ENCODE measurements around the gene SLC6A13.
A peak's percentile ranks its signal among the peaks of the same experiment; 100 is the strongest.
"Not testable (repeated sequence)": the region's sequence is repeated elsewhere in the genome, so short reads cannot be mapped to it uniquely, and the experiment has no call there.

The SLC6A13 gene

DNA sequence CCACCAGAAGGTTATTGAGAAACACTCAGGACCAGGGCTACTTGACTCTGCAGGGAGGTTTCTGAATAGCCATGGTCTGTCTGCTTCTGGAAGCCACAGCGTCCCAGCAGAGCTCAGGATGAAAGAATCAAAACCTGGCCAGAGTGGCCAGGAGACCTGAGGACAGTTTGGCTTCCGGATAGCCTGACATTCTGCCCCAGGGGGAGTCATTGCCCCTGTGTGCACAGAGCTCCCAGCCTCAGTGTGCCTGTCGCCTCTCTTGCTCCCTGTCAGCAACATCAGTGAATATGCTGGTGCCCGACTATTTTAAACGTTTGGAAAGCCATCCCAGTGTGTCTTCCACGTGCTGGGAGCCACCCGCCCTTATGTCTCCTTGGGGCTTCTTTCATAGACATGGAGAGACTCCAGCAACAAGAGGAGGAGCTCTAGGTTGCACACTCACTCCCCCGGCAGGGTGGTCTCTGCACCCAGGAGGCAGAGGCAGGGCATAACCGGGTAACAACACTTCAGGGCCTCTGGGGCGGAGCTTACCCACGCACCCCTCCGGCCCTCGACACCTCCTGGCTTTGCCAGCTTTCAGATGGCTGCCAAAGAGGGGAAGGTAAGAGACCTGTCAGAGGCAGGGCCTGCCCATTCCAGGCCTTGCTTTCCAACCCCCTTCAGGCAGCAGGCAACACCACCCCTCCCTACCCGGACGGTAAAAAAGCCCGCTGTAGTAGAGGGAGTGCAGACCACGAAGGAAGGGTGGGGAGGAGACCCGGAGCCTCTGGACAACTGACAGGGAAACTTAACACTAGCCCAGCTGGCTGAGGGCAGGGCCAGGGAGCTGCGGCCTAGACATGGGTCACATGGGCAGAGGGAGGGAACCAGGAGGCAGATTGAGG, 29.7 kb downstream of the SLC6A13 start:
- DNase-seq, result peak; percentile 64

DNA sequence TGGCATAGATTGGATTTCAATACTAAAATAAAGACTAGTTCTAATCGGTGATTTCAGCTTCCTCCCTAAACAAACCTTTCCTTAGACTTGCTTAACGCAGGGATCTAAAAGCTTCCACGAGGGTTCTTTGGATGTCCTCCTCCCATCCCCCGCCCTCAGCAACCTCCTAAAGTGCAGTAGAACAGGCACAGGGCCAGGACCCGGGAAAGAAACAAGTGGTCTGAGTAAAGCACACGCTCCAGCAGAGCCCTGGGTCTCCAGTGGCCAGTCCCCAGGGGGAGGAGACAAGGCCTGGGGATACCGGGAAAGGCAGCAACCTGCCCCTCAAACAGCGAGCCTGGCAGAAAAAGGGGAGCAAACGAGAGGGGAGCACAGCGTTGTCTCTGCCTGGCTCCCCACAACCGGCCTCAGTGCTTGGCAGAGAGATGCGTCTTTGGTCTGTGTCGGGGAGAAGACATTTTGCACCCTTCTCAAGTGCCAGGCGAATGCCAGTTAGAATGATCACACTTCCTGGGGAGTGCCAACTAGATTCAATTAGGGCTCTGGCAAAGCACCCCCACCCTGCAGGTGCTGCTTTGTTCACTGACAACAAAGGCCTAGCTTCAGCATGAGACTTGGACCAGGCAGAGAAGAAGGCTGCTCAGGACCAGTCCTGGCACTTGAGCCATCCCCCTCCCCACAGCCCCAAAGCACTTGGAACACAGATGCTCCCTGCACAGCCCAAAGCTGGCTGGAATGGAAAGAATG, 31.5 kb downstream of the SLC6A13 start:
- DNase-seq, result no peak

DNA sequence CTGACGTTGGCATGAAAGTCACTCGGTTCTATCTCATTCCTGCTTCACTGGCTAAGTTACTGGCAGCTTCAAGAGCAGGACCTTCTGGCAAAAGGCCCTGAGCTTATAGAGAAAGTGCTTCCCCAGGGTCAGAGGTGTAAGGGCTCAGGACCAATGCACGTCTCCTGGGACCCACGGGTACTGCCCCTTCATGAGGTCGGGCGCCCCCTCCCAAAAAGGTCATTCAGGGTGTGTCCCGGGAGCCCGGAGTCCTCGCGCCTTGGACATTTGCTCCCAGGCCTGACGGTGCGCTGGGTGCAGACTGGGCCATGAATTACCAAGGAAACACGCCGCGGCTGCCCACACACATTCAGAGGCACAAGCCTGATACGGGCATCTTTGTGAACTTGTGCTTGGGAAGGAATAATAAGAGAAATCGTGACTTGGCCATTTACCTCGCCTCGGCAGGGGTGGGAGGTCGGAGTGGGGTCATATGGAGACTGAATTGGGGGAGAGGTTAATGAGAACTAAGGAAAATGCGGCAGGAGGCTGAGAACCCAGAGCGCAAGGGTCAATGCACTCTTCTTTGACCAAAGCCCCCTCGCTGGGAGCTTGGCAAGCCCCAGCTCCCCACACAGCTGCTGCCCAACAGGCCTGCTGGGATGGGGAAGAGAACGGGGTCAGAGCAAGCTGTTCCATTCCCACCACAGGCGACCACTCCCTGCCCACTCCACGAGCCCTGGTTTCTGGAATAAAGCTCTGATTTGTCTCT, 33.0 kb downstream of the SLC6A13 start:
- DNase-seq, result no peak

DNA sequence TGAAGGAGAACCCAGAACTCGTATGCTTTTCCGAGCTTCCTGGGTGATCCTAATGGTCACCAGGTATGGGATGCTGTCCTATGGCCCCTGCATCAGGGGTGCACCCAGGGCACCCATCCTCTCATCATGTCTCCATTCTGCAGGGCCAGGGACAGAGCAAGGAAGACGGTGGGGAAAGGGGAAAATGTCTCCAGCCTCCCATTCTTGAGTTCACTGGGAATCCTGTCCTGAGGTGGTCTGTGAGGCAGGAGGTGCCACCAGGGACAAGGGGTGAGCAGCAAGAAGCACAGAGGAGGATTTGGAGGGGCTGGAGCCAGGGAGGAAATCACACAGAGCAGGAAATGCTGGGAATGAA, 33.8 kb downstream of the SLC6A13 start:
- no peak for DNase-seq

DNA sequence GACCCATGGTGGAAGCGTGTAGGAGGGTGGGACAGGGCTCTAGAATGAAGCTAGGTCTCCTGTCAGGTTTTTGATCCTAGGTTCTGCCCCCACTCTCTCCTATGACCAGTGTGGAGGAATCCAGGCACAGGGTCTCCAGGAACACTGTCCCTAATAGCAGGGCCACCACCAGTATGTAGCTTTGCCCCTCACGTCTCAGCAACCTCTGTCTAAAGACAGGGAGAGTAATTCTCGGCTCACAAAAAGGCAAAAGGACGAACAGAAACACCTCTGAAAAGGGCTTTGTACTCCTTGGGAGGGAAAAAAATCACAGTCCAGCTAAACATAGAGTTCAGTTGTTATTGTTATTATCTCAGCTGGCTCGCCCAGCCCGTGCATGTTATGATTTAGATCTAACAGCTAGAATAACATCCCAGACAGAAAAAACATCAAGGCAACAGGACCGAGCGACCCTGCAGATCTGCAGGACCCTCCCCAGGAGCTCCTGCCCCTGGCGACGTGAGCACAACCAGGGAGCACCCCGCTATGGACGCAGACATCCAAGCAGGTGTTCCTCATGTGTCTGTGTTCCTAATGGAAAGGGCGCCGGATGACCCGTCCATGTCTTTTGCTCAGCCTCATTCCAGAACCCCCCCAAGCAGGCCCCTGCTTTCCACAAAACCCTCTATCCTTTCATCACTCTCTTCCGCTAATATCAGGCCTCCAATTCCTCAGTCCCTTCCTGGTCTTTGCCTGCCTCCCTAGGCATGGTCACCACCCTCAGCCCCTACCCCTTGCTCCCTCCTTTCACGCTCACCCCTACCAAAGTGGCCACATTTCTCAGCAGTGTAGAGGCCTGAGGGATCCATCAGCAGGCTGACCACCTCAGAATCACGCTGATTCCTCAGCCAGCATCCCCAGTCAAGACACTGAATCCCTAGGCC, 34.5 kb downstream of the SLC6A13 start:
- no peak for DNase-seq

DNA sequence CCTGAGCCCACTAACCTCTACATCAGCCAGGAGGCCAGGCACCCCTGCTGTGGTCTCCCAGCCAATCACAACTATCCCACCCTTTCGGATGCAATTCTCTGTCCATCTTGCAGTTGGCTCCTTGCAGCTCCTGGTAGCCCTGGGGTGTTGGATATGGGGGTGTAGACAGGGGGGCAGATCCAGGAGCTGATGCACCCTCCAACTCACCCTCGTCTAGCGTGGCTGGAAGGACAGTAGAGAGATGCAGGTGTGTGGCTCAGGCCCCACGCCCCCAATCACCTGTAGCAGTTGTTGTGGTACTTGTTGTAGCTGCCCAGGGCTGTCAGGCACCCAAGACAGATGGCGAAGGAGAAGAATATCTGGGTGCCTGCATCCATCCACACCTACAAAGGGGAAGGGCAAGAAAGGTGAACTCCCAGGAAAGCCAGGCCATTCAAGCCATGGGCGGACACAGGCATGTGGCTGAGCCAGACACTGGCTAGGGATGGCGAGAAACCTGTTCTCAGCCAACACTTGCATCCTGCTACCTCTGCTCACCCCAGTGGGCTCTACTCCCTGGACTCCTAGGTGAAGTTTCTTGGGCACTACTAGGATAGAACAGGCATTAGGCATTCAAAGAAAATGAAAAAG, 35.2 kb downstream of the SLC6A13 start:
- DNase-seq, result no peak

DNA sequence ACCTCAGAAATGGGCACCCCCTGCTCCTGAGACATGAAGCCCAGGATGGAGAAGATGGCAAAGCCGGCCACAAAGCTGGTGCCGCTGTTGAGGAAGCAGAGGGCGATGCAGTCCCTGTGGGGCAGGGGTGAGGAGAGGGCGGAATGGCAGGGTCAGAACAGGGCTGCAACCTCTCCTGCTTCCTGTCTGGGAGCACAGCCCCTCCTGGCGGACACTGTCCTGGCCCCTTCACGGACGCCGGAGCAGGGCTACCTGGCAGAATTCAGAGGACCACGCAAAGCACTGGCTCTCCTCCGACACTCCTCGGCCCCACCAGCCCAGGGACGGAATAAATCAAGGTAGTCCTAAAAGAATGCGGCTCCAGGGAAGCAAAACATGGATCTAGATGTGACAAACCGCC, 36.2 kb downstream of the SLC6A13 start:
- no peak for DNase-seq

DNA sequence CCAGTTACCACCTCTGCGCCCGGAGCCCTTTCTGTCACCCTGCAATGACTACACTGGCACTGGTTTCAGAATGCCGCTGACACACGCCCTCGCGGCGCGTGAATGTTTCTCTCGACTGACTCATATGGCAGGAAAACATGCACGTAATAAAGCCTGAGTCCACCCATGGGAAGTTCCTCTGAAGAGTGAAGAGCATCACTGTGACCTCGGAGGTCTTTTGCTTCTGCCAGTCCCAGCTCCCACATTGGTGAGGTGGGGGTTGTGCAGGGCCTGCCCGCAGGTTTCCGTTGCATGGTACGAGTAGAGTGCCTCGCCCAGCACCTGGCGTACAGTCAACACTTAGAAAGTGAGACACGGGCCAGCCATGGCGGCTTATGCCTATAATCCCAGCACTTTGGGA, 37.6 kb downstream of the SLC6A13 start:
- no peak for DNase-seq

DNA sequence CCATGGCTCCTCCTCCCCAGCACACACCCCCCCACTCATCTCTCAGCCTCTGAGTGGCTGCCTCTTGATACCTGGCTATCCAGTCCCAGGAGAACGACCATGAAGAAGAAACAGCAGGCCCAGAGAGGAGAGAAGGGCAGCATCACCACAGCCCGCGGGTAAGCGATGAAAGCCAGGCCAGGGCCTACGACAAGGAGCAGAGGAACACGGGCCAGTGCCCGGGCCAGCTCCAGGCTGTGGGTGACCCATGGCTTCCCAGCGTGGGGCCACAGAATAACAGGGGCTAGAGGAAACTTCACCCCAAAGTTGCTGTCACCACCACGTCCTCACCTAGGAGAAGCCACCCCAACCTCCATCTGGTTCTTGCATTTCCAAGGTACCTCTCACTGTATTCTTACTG, 38.3 kb downstream of the SLC6A13 start:
- DNase-seq, result no peak

DNA sequence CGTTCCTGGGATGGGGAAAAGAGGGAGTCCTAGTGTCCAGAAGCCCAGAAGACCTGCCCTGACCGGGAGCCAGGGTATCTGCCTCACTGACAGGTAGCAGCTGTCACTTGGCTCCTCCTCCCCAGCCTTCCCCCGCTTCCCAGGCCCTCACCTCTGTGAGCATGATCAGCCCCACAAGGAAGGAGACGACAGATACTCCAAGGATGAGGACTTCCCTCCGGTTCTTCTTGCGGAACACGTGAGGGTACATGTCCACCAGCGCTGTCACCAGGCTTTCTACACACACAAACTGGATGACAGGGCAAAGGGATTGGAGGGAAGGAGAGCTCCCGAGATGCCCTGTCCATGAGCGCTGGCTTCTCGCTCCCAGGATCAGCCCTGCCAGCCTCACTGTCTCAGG, 38.8 kb downstream of the SLC6A13 start:
- no peak for DNase-seq

DNA sequence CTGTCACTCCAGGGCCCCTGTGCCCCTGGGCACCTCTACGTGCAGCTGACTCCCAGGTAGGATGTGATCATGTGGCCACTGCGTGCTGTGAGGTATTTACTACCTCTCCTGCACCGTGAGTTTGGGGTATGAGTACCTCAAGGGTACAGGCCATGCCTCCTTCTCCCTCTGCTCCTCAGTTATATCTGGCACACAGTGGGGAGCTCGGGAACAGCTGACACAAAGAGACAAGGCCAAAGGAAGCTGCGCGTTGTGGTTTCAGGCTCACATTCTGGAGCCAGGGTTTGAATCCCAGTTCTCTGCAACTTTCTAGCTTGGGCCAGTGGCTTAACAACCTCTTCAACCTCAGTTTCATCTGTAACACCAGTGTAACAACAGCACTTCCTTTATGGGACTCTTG, 40.9 kb downstream of the SLC6A13 start:
- no peak for DNase-seq

DNA sequence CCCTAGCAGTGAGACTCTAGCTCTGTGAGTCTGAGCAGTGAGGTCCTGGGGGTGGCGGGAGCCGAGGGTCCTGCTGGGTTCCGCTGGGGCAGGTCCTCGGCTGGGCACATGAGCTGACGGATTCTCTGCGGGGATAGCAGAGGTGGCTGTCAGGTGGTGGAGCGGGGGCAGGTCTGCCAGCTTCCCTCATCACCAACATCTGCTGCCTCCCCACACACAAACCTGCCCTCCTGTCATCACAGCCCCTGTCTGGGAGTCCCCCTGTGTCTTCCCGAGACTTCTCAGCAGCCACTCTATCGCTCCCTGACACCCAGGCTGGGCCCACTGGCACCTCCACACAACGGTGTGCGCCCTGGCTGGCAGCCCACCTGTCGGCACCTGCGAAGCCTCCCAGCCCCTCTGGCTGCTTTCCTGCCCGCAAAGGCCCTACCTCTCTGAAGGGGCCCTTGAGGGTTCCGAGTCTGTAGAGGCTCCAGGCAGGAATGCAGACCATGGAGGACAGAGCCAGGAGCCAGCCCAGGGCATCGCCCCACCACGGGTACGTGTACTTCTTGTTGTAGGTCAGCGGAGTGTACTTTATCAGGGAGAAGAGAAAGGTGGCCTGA, 41.6 kb downstream of the SLC6A13 start:
- DNase-seq, result no peak

DNA sequence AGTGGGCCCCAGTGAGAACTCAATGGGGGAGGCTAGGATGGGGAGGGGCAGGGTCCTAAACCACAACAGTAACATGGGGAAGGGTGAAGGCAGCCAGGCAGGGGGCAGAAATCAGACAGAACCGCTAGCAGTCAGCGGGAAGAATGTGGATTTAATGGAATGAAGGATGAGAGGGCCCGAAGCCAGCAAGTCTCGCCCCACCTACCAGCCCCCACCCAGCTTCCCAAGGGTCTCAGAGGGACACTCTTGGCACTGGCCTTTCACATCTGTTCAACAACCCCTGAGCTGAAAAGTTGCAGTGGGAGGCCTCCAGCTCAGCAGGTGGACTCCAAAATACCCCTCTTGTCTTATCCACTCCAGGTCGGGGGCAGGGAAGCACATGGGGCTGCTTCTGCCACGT, 42.1 kb downstream of the SLC6A13 start:
- no peak for DNase-seq

DNA sequence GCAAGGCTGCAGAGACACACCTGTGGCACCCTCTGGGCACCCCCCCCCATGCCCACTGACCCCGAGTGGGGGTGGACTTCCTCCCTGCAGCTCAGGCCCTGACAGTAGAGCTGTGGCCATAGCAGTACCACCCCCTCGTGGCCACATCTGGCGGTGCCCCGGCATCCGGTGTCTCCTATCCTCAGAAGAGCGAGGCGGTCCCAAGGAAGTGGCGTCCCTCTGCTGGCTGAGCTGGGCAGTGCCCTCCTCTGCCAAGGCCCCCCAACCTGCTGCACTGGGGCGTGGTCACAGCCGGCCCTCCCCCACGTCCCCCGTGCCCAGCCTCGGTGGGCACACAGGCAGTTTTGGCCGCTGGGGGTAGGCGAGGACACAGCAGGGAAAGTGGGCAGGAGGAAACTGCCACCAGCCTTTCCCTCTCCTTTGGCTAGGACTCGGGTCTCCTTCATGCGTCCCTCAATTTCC, 42.7 kb downstream of the SLC6A13 start:
- DNase-seq, result peak; percentile 86

DNA sequence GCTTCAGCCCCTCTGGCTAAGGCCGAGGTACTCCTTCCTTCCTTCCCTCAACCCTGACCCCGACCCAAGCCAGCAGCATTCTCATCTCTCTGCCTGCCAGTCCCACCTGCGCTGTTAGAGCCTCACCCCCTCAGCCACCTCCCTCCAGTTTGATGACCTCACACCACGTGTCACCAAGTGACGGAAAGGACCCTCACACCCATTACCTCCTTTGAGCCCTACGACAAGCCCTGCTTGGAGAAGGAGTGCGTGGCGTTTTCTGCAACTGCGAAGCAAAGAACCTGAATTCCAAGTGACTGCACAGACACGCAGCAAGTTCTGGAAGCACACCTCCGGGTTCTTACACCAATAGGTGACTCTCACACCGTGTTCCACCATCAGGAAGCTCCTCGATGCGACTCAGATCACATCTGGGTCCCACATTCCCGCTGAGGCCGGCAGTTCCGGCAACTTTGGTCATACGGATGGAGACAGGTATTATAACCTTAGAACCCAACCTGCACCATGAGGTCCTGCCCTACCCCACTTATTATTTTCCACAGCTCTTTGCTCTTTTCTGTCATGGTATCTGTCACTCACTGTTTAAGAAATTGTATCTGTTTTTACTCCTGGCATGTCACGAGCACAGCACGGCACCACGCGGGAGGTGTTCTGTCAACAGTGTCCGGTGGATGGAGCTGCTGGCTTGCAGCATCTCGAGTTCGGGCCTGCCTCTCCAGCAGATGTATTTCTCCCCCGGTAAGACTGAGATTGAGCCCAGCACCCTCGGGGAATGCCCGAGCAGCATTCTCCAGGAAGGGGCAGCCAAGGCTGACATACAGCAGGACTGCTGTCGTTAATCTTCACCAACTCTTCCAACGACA, 43.7 kb downstream of the SLC6A13 start:
- no peak for DNase-seq

DNA sequence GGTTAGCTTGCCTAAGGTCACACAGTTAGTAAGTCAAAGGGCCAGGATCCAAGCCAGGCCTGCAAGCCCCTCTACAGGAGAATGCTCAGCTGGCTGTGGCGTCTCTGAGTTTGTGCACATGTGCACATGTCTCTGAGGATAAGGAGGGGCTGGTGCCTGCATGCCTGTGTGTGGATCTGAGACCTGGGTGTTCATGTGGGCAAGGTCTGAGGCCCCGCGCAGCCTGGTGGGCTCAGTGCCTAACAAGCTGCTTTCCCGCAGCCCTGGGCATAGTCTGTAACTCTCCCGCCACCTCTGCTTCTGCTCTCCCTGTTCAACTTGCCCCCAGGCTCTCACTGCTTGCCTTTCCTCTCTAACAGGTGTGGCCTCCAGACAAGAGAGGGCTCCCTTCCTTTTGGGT, 44.4 kb downstream of the SLC6A13 start:
- DNase-seq, result no peak

DNA sequence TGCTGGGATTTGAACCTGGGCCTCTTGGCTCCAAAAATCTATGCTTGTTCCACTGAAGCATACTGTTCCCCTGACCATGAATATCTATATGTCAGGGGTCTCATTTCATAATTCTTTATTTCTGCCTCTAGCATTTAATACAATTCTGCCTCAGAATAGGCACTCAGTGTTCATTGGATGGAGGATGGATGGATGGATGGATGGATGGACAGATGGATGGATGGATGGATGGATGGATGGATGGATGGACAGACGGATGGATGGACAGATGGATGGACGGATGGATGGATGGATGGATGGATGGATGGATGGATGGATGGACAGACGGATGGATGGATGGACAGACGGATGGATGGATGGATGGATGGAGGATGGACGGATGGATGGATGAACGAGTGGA, 45.6 kb downstream of the SLC6A13 start:
- DNase-seq, result not testable (repeated sequence)

DNA sequence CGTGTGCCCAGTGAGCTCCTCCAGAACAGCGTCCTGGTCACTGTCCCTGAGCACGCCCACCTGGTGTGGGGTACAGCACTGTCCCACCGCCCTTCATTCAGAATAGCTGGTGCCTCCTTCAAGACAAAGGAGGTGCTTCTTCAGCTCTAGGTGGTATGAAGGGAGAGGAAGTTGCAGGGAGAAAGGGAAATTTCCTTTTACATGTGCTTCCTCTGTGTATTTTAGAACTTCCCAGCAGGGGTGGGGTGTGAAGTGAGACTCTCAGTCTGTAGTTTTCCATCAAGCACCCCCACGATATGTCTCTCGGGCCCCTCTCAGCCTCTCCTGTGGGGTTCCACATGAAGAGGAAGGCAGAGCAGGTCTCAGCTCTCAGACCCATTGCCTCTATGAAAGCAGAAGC, 47.5 kb downstream of the SLC6A13 start:
- DNase-seq, result no peak

DNA sequence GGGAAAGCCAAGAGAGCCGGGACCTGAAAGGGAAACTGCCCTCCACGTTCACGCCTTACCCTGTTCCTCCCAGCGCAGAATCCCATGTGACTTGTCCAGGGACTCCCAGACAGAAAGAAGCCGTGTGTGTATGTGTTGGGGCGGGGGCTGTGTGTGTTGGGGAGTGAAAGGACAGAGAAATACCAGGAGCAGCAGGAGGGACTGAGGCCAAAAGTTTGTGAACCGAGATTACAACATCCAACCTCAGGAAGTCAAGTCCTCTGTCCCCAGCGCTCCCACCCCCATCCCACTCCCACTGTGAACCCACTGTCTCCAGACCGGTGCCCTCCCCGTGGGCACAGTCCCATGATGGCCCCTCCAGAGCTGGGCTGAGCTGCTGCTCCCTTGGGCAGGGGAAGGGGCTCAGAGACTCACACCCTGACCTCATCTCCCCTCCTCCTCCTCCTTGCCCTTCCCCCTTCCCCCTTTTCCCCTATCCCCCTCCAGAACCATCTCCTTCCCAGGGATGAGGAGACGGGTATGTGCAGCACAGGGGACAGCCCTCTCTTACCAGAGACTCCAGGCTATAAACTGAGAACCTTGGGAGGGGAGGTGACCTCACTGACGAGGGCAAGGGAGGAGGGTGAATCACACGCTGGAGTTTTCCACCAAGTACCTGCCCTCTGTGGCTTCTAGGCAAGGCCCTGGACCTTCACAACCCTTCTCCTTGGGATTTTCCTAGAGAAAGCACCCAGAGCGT, 48.5 kb downstream of the SLC6A13 start, which contains the start of gene SLC6A12:
SLC6A12 (minus strand) TSS at position 155 of the 739 bp plus-strand sequence. CDS start 4,171 bp downstream, outside the sequence.
- DNase-seq, result no peak

DNA sequence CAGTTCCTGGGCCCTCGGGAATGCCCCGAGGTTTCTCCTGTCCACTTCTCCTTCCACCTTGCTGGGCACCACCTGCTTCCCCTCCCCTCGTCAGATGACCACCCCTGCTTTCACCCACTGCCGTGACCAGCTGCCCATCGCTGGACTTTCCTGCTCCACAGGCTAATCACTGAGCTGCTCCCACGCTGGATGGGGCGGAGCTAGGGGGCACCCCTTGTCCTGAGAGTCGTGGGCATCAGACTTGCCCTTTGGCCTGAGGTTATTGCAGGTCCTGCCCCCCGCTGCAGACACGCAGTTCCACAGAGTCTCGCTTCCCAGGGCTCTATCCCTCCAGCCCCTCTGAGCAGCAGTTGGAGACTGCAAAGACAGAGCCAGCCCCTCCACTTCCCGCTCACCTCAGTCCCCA, 49.1 kb downstream of the SLC6A13 start:
- no peak for DNase-seq

Measured in NCI-H82 (cell line).